Suprapubic skin (tissue), 4 donors: Measurements from ENCODE around the gene SIGLEC15.

Experiments used
- CTCF ChIP-seq, 2 donors: fragments of 200-600 bp in 1 of 2; fragments of 450-650 bp in 1 of 2; sonication (generic) in 1 of 2; IDR thresholded peaks; one replicate each; pipeline ENCODE4 v1.5.1; 2016 to 2019; ENCODE audit warnings: antibody characterized with exemption in 2 of 2, mild to moderate bottlenecking in 1 of 2, moderate library complexity in 1 of 2
- POLR2A ChIP-seq, 2 donors: fragments of 450-650 bp; IDR thresholded peaks; one replicate each; pipeline ENCODE4 v1.6.1; 2017; ENCODE audit warnings: antibody characterized with exemption in 2 of 2, mild to moderate bottlenecking in 2 of 2, moderate library complexity in 2 of 2
- POLR2AphosphoS5 ChIP-seq, 3 donors: sonication (generic); formaldehyde crosslinking; IDR thresholded peaks; one replicate each; pipeline ENCODE4 v1.6.1; 2017; ENCODE audit warnings: antibody characterized with exemption in 3 of 3

DNA sequence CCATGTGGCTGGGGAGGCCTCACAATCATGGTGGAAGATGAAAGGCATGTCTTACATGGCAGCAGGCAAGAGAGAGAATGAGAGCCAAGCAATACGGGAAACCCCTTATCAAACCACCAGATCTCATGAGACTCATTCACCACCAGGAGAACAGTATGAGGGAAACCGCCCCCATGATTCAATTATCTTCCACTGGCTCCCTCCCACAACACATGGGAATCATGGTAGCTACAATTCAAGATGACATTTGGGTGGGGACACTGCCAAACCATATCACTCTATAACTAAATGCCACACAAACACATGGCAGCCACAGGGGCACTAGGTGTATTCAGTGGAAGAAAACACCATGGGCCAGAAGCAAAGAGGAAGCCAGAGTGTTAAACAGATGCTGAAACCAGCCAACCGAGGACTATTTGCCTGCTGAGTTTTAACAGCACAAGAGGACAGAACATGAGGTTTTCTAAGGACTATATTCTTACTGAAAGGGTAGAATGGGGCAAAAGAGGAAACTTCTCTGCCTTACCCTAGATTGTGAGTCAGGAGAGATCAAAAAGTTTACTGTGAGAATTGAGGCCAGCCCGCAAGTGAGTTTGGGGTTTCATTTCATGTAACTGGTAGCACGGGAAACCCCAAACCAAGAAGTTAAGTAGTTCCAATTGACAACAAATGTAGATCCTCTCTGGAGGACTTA lies 49.2 kb downstream of the SIGLEC15 start:
- TF ChIP-seq POLR2A (IDR thresholded peaks at IDR 0.05): no peak
- TF ChIP-seq CTCF (IDR thresholded peaks at IDR 0.05): no peak
- no peak for TF ChIP-seq POLR2AphosphoS5 (IDR thresholded peaks at IDR 0.05)
